IMR-90 (cell line): ENCODE measurements around the gene GPR3. TPM values are rescaled to one million over a fixed set of nuclear protein-coding genes. Genes with fewer than 3 reads are reported as not detected.

Experiments
- ATAC-seq: fragments of 200-7000 bp; cut with Tn5 transposase; 2 replicates; pipeline ENCODE4 v1.9.1; 2020; ENCODE audit warnings: low read depth, mild to moderate bottlenecking, moderate library complexity
- BruUV-seq: library from RNA; stranded (reverse); fragments of 400-500 nt; replicated peaks from 2 replicates; lab custom pipeline; 2021; lab: Mats Ljungman, UMichigan
- CTCF ChIA-PET: fragments of 300-600 bp; formaldehyde crosslinking; extraction: SDS; loops from one replicate; lab custom pipeline; 2021; ENCODE audit warnings: antibody characterized with exemption; lab: Yijun Ruan, JAX
- POLR2A ChIA-PET: fragments of 300-600 bp; sonication (Branson Sonifier 250); formaldehyde crosslinking; loops from one replicate; lab custom pipeline; 2022; ENCODE audit warnings: antibody characterized with exemption; ENCODE audit not compliant: unreplicated experiment; lab: Charles Lee
- DNase-seq: peaks from one replicate; pipeline ENCODE4 v3.0.0; 2013
- H2AFZ ChIP-seq: replicated peaks from 2 replicates; pipeline ENCODE3; 2013; ENCODE audit warnings: low read length, mild to moderate bottlenecking; ENCODE audit not compliant: poor library complexity
- H2AK5ac ChIP-seq: 2 replicates; pipeline ENCODE4 v1.6.1; 2013; ENCODE audit warnings: low read depth, low read length, inconsistent platforms
- H2AK9ac ChIP-seq: replicated peaks from 2 replicates; pipeline ENCODE3; 2013; ENCODE audit warnings: mild to moderate bottlenecking, low read depth, low read length, moderate library complexity; ENCODE audit not compliant: poor library complexity
- H2BK120ac ChIP-seq: 2 replicates; pipeline ENCODE4 v1.6.1; 2013; ENCODE audit warnings: low read depth, low read length, inconsistent platforms
- H2BK15ac ChIP-seq: 3 replicates; pipeline ENCODE4 v1.6.1; 2013; ENCODE audit warnings: low read depth, low read length, inconsistent platforms
- H2BK20ac ChIP-seq: 2 replicates; pipeline ENCODE4 v1.6.1; 2013; ENCODE audit warnings: low read depth, mild to moderate bottlenecking, inconsistent platforms, low read length, moderate library complexity
- H2BK5ac ChIP-seq: 2 replicates; pipeline ENCODE4 v1.6.1; 2013; ENCODE audit warnings: mild to moderate bottlenecking, low read depth, low read length, inconsistent platforms; ENCODE audit not compliant: poor library complexity, severe bottlenecking
- H3K14ac ChIP-seq: replicated peaks from 2 replicates; pipeline ENCODE4 v1.6.1; 2013; ENCODE audit warnings: low read depth, low read length, inconsistent platforms
- H3K18ac ChIP-seq: 2 replicates; pipeline ENCODE4 v1.6.1; 2013; ENCODE audit warnings: low read depth, low read length, control low read depth
- H3K23ac ChIP-seq: 2 replicates; pipeline ENCODE4 v1.6.1; 2013; ENCODE audit warnings: low read depth, low read length, inconsistent platforms
- H3K27ac ChIP-seq: 2 replicates; pipeline ENCODE4 v1.5.1; 2013; ENCODE audit warnings: mild to moderate bottlenecking, control low read depth, low read length; ENCODE audit not compliant: insufficient read depth
- H3K27me3 ChIP-seq: 2 replicates; pipeline ENCODE4 v1.6.1; 2013; ENCODE audit warnings: low read length; ENCODE audit not compliant: control insufficient read depth, insufficient read depth
- H3K36me3 ChIP-seq: 2 replicates; pipeline ENCODE4 v1.6.1; 2013; ENCODE audit warnings: low read length, mixed read lengths; ENCODE audit not compliant: control insufficient read depth, insufficient read depth
- H3K4ac ChIP-seq: 2 replicates; pipeline ENCODE4 v1.6.1; 2013; ENCODE audit warnings: low read depth, low read length, inconsistent platforms
- H3K4me1 ChIP-seq: 2 replicates; pipeline ENCODE4 v1.6.1; 2013; ENCODE audit warnings: low read length, mixed read lengths; ENCODE audit not compliant: control insufficient read depth, insufficient read depth
- H3K4me2 ChIP-seq: 2 replicates; pipeline ENCODE4 v1.6.1; 2013; ENCODE audit warnings: low read depth, mild to moderate bottlenecking, control low read depth, low read length, moderate library complexity
- H3K4me3 ChIP-seq: 2 replicates; pipeline ENCODE4 v1.5.1; 2013; ENCODE audit warnings: low read depth, mild to moderate bottlenecking, control low read depth, low read length, moderate library complexity; ENCODE audit not compliant: insufficient read depth
- H3K56ac ChIP-seq: 2 replicates; pipeline ENCODE4 v1.6.1; 2013; ENCODE audit warnings: low read length, inconsistent platforms; ENCODE audit not compliant: insufficient read depth; ENCODE audit errors: extremely low read depth
- H3K79me1 ChIP-seq, 2 experiments: 2 replicates each; pipeline ENCODE4 v1.6.1; 2013; ENCODE audit warnings: low read length in 2 of 2, inconsistent platforms in 1 of 2, low read depth in 1 of 2
- H3K9ac ChIP-seq: 2 replicates; pipeline ENCODE4 v1.6.1; 2013; ENCODE audit warnings: low read depth, low read length, control low read depth
- H3K9me1 ChIP-seq: 2 replicates; pipeline ENCODE4 v1.6.1; 2013; ENCODE audit warnings: low read length, inconsistent platforms; ENCODE audit not compliant: insufficient read depth
- H3K9me3 ChIP-seq: 2 replicates; pipeline ENCODE4 v1.6.1; 2013; ENCODE audit warnings: low read length; ENCODE audit not compliant: control insufficient read depth, insufficient read depth
- H4K20me1 ChIP-seq: 2 replicates; pipeline ENCODE4 v1.6.1; 2013; ENCODE audit warnings: low read length, inconsistent platforms; ENCODE audit not compliant: insufficient read depth
- H4K5ac ChIP-seq: 2 replicates; pipeline ENCODE4 v1.6.1; 2013; ENCODE audit warnings: mild to moderate bottlenecking, low read depth, low read length, control low read depth
- H4K8ac ChIP-seq, 2 experiments: 2 replicates each; pipeline ENCODE4 v1.6.1; 2013; ENCODE audit warnings: low read depth in 2 of 2, low read length in 2 of 2, control low read depth in 1 of 2, inconsistent platforms in 1 of 2
- H4K91ac ChIP-seq: 2 replicates; pipeline ENCODE4 v1.6.1; 2013; ENCODE audit warnings: low read depth, low read length, inconsistent platforms; ENCODE audit not compliant: insufficient read depth
- BHLHE40 ChIP-seq: fragments of 150-350 bp; IDR thresholded peaks from 2 replicates; pipeline ENCODE4 v1.6.1; 2016; ENCODE audit warnings: mild to moderate bottlenecking, low read depth, low read length
- CEBPB ChIP-seq: IDR thresholded peaks from 2 replicates; pipeline ENCODE4 v1.6.1; 2012; ENCODE audit warnings: low read depth, low read length, improper control_type of control experiment
- CHD1 ChIP-seq: IDR thresholded peaks from 2 replicates; pipeline ENCODE4 v1.6.1; 2012; ENCODE audit warnings: low read depth, low read length, improper control_type of control experiment
- ELK1 ChIP-seq: fragments of 150-350 bp; IDR thresholded peaks from 2 replicates; pipeline ENCODE4 v1.6.1; 2016; ENCODE audit warnings: low read depth, mild to moderate bottlenecking, low read length, moderate library complexity, borderline replicate concordance
- FOS ChIP-seq: fragments of 150-350 bp; IDR thresholded peaks from 2 replicates; pipeline ENCODE4 v1.6.1; 2016; ENCODE audit warnings: low read depth, low read length
- MAFK ChIP-seq: IDR thresholded peaks from 2 replicates; pipeline ENCODE4 v1.6.1; 2012; ENCODE audit warnings: low read depth, low read length, improper control_type of control experiment
- MXI1 ChIP-seq: IDR thresholded peaks from 2 replicates; pipeline ENCODE4 v1.6.1; 2012; ENCODE audit warnings: low read depth, mild to moderate bottlenecking, low read length, moderate library complexity, borderline replicate concordance
- POLR2A ChIP-seq: IDR thresholded peaks from 2 replicates; pipeline ENCODE4 v1.6.1; 2012; ENCODE audit warnings: mild to moderate bottlenecking, low read depth, low read length
- RAD21 ChIP-seq: IDR thresholded peaks from 2 replicates; pipeline ENCODE4 v1.6.1; 2012; ENCODE audit warnings: low read length, improper control_type of control experiment
- RCOR1 ChIP-seq: IDR thresholded peaks from 2 replicates; pipeline ENCODE4 v1.6.1; 2012; ENCODE audit warnings: mild to moderate bottlenecking, low read length, improper control_type of control experiment; ENCODE audit not compliant: insufficient replicate concordance
- SMC3 ChIP-seq: fragments of 150-350 bp; IDR thresholded peaks from 2 replicates; pipeline ENCODE4 v1.6.1; 2016; ENCODE audit warnings: low read depth, mild to moderate bottlenecking, antibody characterized with exemption, low read length, moderate library complexity
- WGBS, 2 experiments: methylation state at CpG; one replicate each; pipeline versions ENCODE4 v1.1.5 to v1.1.7; 2013; ENCODE audit warnings: missing lambda C conversion rate in 2 of 2; ENCODE audit not compliant: insufficient read length in 1 of 2; ENCODE audit errors: extremely low coverage in 2 of 2; 5-methylcytosine and 5-hydroxymethylcytosine counted together
- dilution Hi-C: fragments of 300-500 bp; cut with HindIII; formaldehyde crosslinking; loops from one replicate; pipeline ENCODE4 v1.14.3; 2018; ENCODE audit warnings: low sequenced_read_pairs; ENCODE audit not compliant: unreplicated experiment
- in situ Hi-C: fragments of 300-500 bp; cut with MboI; formaldehyde crosslinking; loops from 3 replicates; pipeline ENCODE4 v1.14.3; 2019; ENCODE audit warnings: low sequenced_read_pairs, inconsistent platforms, mixed read lengths
- intact Hi-C: fragments of 100-400 bp; cut with micrococcal nuclease; formaldehyde crosslinking; loops from 2 replicates; pipeline ENCODE4 v1.10.0; 2022
- polyA plus RNA-seq, 3 experiments: library from polyadenylated mRNA; depleted of rRNA; stranded (reverse); fragments of >200 nt; gene quantifications; 2 replicates each; pipeline ENCODE4 v1.2.3, GENCODE V29; 2012; ENCODE audit warnings: low replicate concordance in 1 of 3
- total RNA-seq: library from RNA; depleted of rRNA; stranded (reverse); fragments of >200 nt; gene quantifications from 2 replicates; pipeline ENCODE4 v1.2.3, GENCODE V29; 2012

Gene GPR3
- total and polyA plus RNA-seq, 2 of the 4 experiments (the other 2 are of a cell fraction) = 0.72 to 4.8 TPM

GRCh38 chr1:27346991-27347624 lies 45.3 kb upstream of the GPR3 start:
- H2BK20ac ChIP-seq = no peak overlapping the region
- H3K4ac ChIP-seq = no peak overlapping the region
- H3K27me3 ChIP-seq = no peaks in the 10 kb centered on the region; the same call in 1 of the 2 replicates
- no peak overlapping the region for H3K18ac ChIP-seq
- dilution Hi-C loops = no loop called here
- no peak overlapping the region for H3K9ac ChIP-seq
- H2BK120ac ChIP-seq = no peak overlapping the region
- ChIA-PET POLR2A (no interaction called here), CTCF (no interaction called here)
- no peak overlapping the region for H3K27ac ChIP-seq
- no TSS peak for BruUV-seq
- WGBS, 2 experiments = 96% methylated on average over 5 of the region's 14 CpGs; no CpG with 5 or more reads in 1 of the 2 experiments
- no peak overlapping the region for H3K23ac ChIP-seq
- ATAC-seq (no peak), DNase-seq (peak; percentile 13)
- H3K4me3 ChIP-seq = no peak overlapping the region
- intact Hi-C loops = no loop called here
- H3K56ac ChIP-seq = no peak overlapping the region
- no peak overlapping the region for H2AK5ac ChIP-seq
- no peak overlapping the region for H3K4me2 ChIP-seq
- H4K20me1 ChIP-seq = no peaks in the 10 kb centered on the region
- H4K5ac ChIP-seq = no peak overlapping the region
- H3K9me3 ChIP-seq = no peaks in the 10 kb centered on the region
- peak overlapping the region; percentile 34 for H2AFZ ChIP-seq
- peaks cover 9% of the 10 kb centered on the region; the same call in 1 of the 2 replicates for H3K4me1 ChIP-seq
- no peaks in the 10 kb centered on the region; the same call in 1 of the 2 replicates for H3K9me1 ChIP-seq
- no peak overlapping the region for H2BK5ac ChIP-seq
- TF ChIP-seq SMC3 (no peak), MAFK (no peak), POLR2A (no peak), CEBPB (no peak), RAD21 (no peak), BHLHE40 (no peak), MXI1 (no peak), CHD1 (no peak), RCOR1 (no peak), FOS (no peak), ELK1 (no peak)
- in situ Hi-C loops = no loop called here
- peak overlapping the region; percentile 76 for H2AK9ac ChIP-seq
- no peak overlapping the region for H4K91ac ChIP-seq
- H3K36me3 ChIP-seq = no peaks in the 10 kb centered on the region
- no peak overlapping the region for H2BK15ac ChIP-seq
- H3K79me1 ChIP-seq = no peaks in the 10 kb centered on the region
- H3K14ac ChIP-seq = no peak overlapping the region
- H4K8ac ChIP-seq = no peak overlapping the region
